Left kidney (tissue), 2 donors: Measurements from ENCODE around the gene ACTA2. TPM values are rescaled to one million over a fixed set of nuclear protein-coding genes. Genes with fewer than 3 reads are reported as not detected.
A peak's percentile ranks its signal among the peaks of the same experiment; 100 is the strongest.
"Not testable (repeated sequence)": the region's sequence is repeated elsewhere in the genome, so short reads cannot be mapped to it uniquely, and the experiment has no call there.

Source experiments
- DNase-seq: peaks from one replicate; pipeline ENCODE4 v3.0.0-alpha.2; 2013
- polyA plus RNA-seq: library from polyadenylated mRNA; unstranded; fragments of 120-200 nt; gene quantifications from one replicate; pipeline ENCODE4 v1.2.1, GENCODE V29; 2013; ENCODE audit not compliant: insufficient read length

Gene ACTA2
- polyA plus RNA-seq, 1 donor = 158 TPM

DNA sequence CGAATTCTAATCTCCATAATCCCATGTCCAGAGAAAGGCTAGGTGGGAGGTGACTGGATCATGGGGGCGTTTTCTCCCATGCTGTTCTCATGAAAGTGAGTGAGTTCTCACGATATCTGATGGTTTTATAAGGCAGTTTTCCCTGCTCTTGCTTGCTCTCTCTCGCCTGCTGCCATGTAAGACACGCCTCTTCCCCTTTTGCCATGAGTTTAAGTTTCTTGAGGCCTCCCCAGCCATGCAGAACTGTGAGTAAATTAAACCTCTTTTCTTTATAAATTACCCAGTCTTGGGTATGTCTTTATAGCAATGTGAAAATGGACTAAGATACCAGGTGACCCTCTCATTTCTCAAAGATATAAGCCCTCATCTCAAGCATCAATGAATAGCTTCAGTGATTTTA, 1.1 kb upstream of the ACTA2 start:
- DNase-seq = no peak

- no peak for DNase-seq
Observed at GRCh38 chr10:88949912-88950837, 2.4 kb downstream of the ACTA2 start.

- DNase-seq = no peak
Observed at GRCh38 chr10:88949051-88949450, 3.5 kb downstream of the ACTA2 start.

DNA sequence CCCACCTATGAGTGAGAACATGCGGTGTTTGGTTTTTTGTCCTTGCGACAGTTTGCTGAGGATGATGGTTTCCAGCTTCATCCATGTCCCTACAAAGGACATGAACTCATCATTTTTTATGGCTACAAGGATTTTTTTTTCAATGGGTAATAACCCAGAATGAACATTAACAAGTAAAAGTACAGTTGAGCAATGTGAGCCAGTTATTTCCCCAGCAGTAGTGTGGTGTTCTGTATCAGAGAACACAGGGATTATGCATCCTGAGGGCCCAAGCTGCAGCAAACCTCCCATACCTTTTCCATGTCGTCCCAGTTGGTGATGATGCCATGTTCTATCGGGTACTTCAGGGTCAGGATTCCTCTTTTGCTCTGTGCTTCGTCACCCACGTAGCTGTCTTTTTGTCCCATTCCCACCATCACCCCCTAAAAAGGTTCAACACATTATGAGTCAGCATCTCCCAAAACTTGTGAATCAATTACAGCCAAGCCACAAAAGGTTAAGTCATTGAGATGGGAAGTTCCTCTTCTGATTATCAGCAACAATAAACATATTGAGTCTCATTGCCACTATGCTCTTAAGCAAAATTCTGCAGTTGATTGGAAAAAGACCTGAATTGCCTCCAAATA, 5.5 kb downstream of the ACTA2 start:
- no peak for DNase-seq

- DNase-seq = no peak
Observed at GRCh38 chr10:88946200-88946599, 6.4 kb downstream of the ACTA2 start.

DNA sequence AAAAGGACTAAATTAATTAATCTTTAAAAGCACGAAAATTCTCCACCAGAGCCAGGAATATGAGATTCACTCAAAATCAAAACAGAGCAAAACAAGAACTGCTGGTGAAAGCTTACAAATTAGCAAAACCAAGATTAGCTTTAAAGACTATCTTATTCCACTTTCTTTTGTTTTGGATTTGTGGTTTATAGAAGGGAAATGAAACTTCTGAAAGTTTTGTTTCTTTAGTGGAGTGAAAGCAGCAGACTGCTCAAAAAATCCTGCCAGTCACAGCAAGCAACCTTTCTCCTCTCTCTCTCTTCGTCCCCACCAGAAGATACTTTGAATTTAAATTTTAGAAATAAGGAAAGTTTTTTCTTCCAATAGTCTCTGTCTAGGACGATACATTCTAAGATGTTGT, 7.8 kb downstream of the ACTA2 start:
- no peak for DNase-seq

DNA sequence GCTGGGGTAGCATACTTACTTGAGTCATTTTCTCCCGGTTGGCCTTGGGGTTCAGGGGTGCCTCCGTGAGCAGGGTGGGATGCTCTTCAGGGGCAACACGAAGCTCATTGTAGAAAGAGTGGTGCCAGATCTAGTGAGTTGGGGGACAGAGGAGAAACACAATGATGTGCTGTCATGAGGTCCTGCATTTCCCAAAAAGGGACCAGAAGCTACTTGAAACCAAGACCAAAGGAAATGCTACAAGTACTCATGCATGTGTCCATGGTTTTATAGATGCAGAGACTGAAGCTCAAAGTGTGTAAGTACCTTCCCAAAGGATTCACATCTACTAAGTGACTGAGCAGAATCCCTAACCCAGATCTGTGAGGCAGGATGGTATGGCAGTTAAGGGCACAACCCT, 8.8 kb downstream of the ACTA2 start:
- no peak for DNase-seq

GRCh38 chr10:88941026-88941425, 11.5 kb downstream of the ACTA2 start:
- DNase-seq = no peak

- no peak for DNase-seq
Observed at GRCh38 chr10:88938938-88939337, 13.6 kb downstream of the ACTA2 start.

DNA sequence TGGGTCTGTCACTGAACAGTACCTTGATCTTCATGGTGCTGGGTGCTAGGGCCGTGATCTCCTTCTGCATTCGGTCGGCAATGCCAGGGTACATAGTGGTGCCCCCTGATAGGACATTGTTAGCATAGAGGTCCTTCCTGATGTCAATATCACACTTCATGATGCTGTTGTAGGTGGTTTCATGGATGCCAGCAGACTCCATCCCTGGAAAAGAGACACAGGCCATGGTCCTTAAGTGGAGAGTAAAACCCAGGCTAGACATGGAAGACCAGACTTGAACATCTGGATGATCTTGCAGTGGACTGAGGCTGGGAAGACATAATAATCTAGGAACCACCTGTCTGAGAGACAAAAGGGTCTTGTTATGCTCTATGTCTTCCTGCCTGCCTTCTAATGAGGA, 14.5 kb downstream of the ACTA2 start:
- DNase-seq = no peak

GRCh38 chr10:88936656-88937055, 15.9 kb downstream of the ACTA2 start:
- DNase-seq = no peak

DNA sequence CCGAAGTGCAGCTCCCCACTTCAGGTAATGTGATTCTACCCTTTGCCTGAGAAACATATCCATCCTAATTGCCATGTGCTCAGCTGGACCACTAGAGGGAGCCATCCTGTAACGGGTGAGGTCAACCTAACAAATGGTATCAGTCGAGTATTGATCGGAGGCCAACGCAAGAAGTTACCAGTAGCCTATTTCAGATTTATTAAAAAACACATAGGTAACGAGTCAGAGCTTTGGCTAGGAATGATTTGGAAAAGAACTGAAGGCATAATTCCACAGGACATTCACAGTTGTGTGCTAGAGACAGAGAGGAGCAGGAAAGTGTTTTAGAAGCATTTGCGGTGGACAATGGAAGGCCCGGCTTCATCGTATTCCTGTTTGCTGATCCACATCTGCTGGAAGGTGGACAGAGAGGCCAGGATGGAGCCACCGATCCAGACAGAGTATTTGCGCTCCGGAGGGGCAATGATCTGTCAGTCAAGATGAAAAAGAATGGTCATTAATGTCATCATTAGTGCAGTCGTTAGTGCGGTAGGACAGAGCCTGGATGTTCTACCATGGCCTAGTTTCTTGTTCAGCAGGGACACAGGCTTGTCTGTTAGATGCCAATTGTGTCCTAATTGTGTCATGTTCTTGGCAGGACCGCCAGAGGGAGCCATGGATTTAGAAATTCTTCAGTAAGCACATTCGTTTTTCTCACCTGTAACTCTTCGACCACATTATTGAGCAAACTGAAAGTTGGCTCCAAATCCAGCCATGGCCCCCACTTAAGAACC, 17.5 kb downstream of the ACTA2 start:
- peak; percentile 79 for DNase-seq

DNA sequence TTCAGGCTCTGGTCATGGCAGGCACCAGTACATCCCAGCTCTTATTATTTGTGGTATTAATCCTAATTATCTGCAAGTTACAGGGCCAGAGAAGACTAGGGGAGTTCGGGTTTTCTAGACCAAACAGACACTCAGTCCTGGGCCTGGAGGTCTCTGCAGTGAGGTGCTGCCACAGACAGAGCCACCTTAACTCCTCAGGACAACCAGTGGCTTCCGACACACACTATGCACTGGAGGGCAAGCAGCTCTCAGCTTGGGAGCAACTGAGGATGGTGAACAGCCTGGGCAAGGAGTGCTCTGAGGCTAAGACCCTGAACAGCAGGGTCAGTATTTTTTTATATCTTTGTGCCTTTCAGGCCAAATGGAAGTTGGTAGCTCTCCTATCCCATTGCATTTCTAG, 19.0 kb downstream of the ACTA2 start:
- no peak for DNase-seq

GRCh38 chr10:88932539-88933256, 19.9 kb downstream of the ACTA2 start:
- DNase-seq = peak; percentile 80

DNA sequence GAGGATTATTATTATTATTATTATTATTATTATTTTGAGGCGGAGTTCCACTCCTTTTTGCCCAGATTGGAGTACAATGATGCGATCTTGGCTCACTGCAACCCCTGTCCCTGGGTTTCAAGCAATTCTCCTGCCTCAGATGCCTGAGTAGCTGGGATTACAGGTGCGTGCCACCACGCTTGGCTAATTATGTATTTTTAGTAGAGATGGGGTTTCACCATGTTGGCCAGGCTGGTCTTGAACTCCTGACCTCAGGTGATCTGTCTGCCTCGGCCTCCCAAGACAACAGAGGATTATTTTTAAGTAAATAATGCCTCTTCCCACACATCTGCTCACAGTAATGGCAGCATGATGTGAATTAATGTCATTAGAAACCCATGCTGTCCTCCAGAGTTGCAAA, 20.5 kb downstream of the ACTA2 start:
- DNase-seq = not testable (repeated sequence)

DNA sequence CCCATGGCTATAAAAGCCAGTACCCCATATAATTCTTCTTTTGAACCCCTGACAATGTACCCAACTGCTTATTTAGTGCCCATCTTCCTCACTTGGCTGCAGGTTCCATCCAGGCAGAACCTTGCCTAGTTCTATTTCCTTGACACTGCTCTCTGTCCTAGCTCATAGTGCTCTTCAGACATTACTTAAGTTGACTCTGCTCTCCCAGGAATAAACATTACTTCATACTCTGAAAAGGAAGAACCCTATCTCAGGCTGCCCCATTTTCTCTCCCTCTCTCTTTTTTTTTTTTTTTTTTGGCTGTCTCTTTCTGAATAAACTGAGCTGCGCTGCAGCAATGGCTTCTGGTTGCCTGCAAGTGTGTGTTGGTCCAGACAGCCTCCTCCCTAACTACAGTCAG, 21.0 kb downstream of the ACTA2 start:
- no peak for DNase-seq

DNA sequence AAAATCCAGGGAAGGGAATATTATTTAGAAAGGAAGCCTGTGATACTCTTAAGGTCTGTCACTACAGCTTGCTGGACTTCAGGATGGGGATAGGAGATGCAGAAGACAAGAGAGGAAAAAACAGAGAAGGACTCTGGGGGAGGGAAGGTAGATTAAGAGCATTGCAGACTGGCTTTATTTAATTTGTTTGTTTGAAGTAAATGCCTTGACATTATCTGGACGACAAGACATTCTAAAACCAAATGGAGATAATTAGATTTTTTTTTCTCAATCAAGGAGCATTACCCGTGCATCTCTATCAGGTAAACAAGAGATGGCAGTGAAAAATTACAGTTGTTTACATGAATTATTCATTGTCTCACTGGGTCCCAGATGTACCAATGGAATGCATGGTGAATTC, 24.3 kb downstream of the ACTA2 start:
- DNase-seq = no peak

DNA sequence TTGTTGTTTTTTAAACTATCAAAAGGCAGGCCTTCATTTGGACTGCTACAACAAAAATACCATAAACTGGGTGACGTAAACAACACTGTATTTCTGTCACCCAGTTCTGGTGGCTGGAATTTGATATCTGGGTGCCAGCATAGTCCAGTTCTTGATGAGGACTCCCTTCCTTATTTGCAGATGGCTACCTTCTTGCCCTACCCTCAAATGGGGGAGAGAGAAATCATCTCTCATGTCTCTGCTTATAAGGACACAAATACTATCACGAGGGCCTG, 25.2 kb downstream of the ACTA2 start:
- no peak for DNase-seq

- no peak for DNase-seq
Observed at GRCh38 chr10:88926566-88927415, 25.8 kb downstream of the ACTA2 start.

- DNase-seq = no peak
Observed at GRCh38 chr10:88923520-88923919, 29.1 kb downstream of the ACTA2 start.

DNA sequence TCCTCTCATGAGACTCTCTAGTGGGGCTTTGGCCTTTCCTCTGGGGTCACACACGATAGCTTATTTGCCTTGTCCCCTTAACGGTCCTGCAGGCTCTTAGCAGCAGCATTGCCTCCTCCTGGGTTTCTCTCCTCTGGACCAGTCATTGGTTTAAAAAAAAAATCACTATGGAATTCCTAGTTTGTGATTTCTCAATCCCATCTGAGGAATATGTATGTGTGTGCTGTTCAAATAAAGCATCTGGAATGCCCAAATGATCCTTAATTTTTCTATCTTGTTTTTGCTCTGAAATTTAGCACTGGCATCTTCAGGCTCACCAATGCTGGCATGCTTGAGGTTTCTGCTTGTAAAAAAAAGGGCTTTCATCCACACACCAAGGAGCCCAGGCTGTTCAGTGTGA, 30.5 kb downstream of the ACTA2 start:
- DNase-seq = no peak
